Hypothalamus (tissue), 51 donors: ENCODE results near the gene RET.
"Not testable (repeated sequence)": the region's sequence is repeated elsewhere in the genome, so short reads cannot be mapped to it uniquely, and the experiment has no call there.

Experiments used
- DNase-seq, 51 donors: peaks; one replicate each; lab custom pipeline; 2025; lab: John Stamatoyannopoulos, UW

RET gene

GRCh38 chr10:43128958-43129706, 52.3 kb downstream of the RET start:
- no peak for DNase-seq

- DNase-seq = no peak
Observed at GRCh38 chr10:43130770-43131171, 53.9 kb downstream of the RET start.

- DNase-seq = no peak
Observed at GRCh38 chr10:43131256-43131655, 54.4 kb downstream of the RET start.

GRCh38 chr10:43131906-43132305, 55.0 kb downstream of the RET start:
- no peak for DNase-seq

GRCh38 chr10:43132867-43133787, 56.3 kb downstream of the RET start:
- no peak for DNase-seq

GRCh38 chr10:43134126-43134905, 57.4 kb downstream of the RET start:
- DNase-seq = no peak

- no peak for DNase-seq
Observed at GRCh38 chr10:43135064-43135463, 58.2 kb downstream of the RET start.

GRCh38 chr10:43135656-43136055, 58.8 kb downstream of the RET start:
- DNase-seq = no peak

- DNase-seq = no peak
Observed at GRCh38 chr10:43136432-43136831, 59.6 kb downstream of the RET start.

GRCh38 chr10:43136995-43137716, 60.3 kb downstream of the RET start:
- DNase-seq = no peak

GRCh38 chr10:43137717-43138020, 60.8 kb downstream of the RET start:
- DNase-seq = peak in 35 of 51 donors; percentile 17 to 87 (median 51)

- peak; percentile 19 to 90 (median 71) for DNase-seq
Observed at GRCh38 chr10:43138021-43138756, 61.3 kb downstream of the RET start, which contains the start of gene CSGALNACT2. Gene CSGALNACT2 (plus strand): TSS chr10:43138445. CDS start chr10:43155150, 16,705 bp downstream.

- peak in 6 of 51 donors; percentile 29 to 80 (median 52) for DNase-seq
Observed at GRCh38 chr10:43138757-43139241, 61.9 kb downstream of the RET start.

- no peak for DNase-seq
Observed at GRCh38 chr10:43141421-43141820, 64.6 kb downstream of the RET start.

GRCh38 chr10:43145311-43145710, 68.4 kb downstream of the RET start:
- no peak for DNase-seq

GRCh38 chr10:43145936-43146335, 69.1 kb downstream of the RET start:
- DNase-seq = not testable (repeated sequence)

GRCh38 chr10:43151371-43151770, 74.5 kb downstream of the RET start:
- DNase-seq = no peak

- DNase-seq = no peak
Observed at GRCh38 chr10:43153901-43154300, 77.0 kb downstream of the RET start.

- DNase-seq = no peak
Observed at GRCh38 chr10:43155221-43155620, 78.4 kb downstream of the RET start.
